Caco-2 (cell line): ENCODE measurements around the gene PLEKHS1. TPM values are rescaled to one million over a fixed set of nuclear protein-coding genes. Genes with fewer than 3 reads are reported as not detected.

Source experiments
- BruUV-seq: library from RNA; stranded (reverse); fragments of 400-500 nt; replicated peaks from 2 replicates; lab custom pipeline; 2021; lab: Mats Ljungman, UMichigan
- CTCF ChIA-PET: fragments of 300-600 bp; sonication (Branson Sonifier 250); formaldehyde crosslinking; loops from one replicate; lab custom pipeline; 2022; ENCODE audit warnings: antibody characterized with exemption; lab: Charles Lee
- POLR2A ChIA-PET: fragments of 300-600 bp; sonication (Branson Sonifier 250); formaldehyde crosslinking; loops from one replicate; lab custom pipeline; 2022; ENCODE audit warnings: antibody characterized with exemption; lab: Charles Lee
- DNase-seq, 2 experiments: peaks; one replicate each; pipeline versions ENCODE4 v3.0.0 to v3.0.0-alpha.2; 2020 to 2022
- H3K27me3 ChIP-seq: replicated peaks from 2 replicates; pipeline ENCODE4 v1.6.0; 2011; ENCODE audit warnings: low read length; ENCODE audit not compliant: control insufficient read depth, insufficient read depth
- H3K36me3 ChIP-seq: 2 replicates; pipeline ENCODE4 v1.5.1; 2011; ENCODE audit warnings: low read length; ENCODE audit not compliant: control insufficient read depth, insufficient read depth
- H3K4me1 ChIP-seq: fragments of 250-450 bp; sonication (Bioruptor Pico); 2 replicates; pipeline ENCODE4 v1.5.1; 2020; ENCODE audit warnings: mild to moderate bottlenecking
- H3K4me3 ChIP-seq: 2 replicates; pipeline ENCODE4 v1.5.1; 2011; ENCODE audit warnings: low read depth, mild to moderate bottlenecking, control low read depth, low read length
- H3K9me3 ChIP-seq: fragments of 250-450 bp; sonication (Bioruptor Pico); 2 replicates; pipeline ENCODE4 v1.5.1; 2020; ENCODE audit warnings: mild to moderate bottlenecking, moderate library complexity
- H3K27ac Mint-ChIP-seq: one replicate; pipeline ENCODE4 v1.8.0; 2022; ENCODE audit warnings: mixed read lengths; ENCODE audit not compliant: unreplicated experiment
- H3K27me3 Mint-ChIP-seq: one replicate; pipeline ENCODE4 v1.8.0; 2022; ENCODE audit warnings: mixed read lengths; ENCODE audit not compliant: insufficient read depth, unreplicated experiment
- H3K36me3 Mint-ChIP-seq: one replicate; pipeline ENCODE4 v1.8.0; 2022; ENCODE audit warnings: mild to moderate bottlenecking, mixed read lengths; ENCODE audit not compliant: insufficient read depth, unreplicated experiment
- H3K4me1 Mint-ChIP-seq: one replicate; pipeline ENCODE4 v1.8.0; 2022; ENCODE audit warnings: low read depth, mixed read lengths; ENCODE audit not compliant: unreplicated experiment
- H3K4me3 Mint-ChIP-seq: one replicate; pipeline ENCODE4 v1.8.0; 2022; ENCODE audit warnings: mild to moderate bottlenecking, moderate library complexity, mixed read lengths; ENCODE audit not compliant: unreplicated experiment
- H3K9me3 Mint-ChIP-seq: one replicate; pipeline ENCODE4 v1.8.0; 2022; ENCODE audit warnings: mixed read lengths; ENCODE audit not compliant: unreplicated experiment
- intact Hi-C: fragments of 100-400 bp; cut with micrococcal nuclease; formaldehyde crosslinking; loops from one replicate; pipeline ENCODE4 v1.10.0; 2022; ENCODE audit not compliant: unreplicated experiment
- total RNA-seq: library from RNA; stranded (reverse); gene quantifications from 2 replicates; pipeline ENCODE4 v1.2.3, GENCODE V29; 2022
- TF ChIP-seq, protein P1 (sequence below), 2 experiments: fragments of 200-600 bp in 1 of 2; IDR thresholded peaks; 1 replicate in 1 of 2; 2 replicates in 1 of 2; pipeline versions ENCODE4 v1.5.1 to v1.8.0; 2011 to 2022; ENCODE audit warnings: antibody characterized with exemption in 1 of 2, control low read depth in 1 of 2, inconsistent platforms in 1 of 2, low read depth in 1 of 2, low read length in 1 of 2, mild to moderate bottlenecking in 1 of 2, moderate library complexity in 1 of 2; ENCODE audit not compliant: insufficient read depth in 1 of 2, severe bottlenecking in 1 of 2, unreplicated experiment in 1 of 2

Gene PLEKHS1
- total RNA-seq, 1 experiment from 2014 or later: not detected

DNA sequence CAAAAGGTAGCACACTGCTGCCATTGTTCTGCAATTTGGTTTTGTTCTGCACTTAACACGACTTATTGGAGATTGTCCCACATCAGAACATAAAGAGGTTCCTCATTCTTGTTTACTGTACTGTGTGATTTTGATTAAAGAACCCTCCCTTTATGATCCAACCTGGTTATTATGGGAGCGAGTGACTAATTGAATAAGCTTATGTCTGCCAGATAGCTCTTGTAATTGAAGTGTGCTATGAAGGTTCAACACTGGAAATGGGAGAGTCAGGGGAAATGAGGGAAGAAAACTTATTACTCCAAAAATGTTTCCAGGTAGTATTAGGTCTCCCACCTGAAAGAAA is 37.9 kb upstream of the PLEKHS1 start:
- no TSS peak for BruUV-seq
- H3K27me3 ChIP-seq: no peaks in the 10 kb centered on the region
- H3K36me3 ChIP-seq: no peaks in the 10 kb centered on the region
- Mint-ChIP-seq H3K27me3 (no peaks in the 10 kb centered on the region), H3K9me3 (no peaks in the 10 kb centered on the region), H3K4me3 (no peak overlapping the region), H3K4me1 (no peaks in the 10 kb centered on the region), H3K27ac (no peak overlapping the region), H3K36me3 (peaks cover 6% of the 10 kb centered on the region)
- DNase-seq: no peak
- intact Hi-C loops: no loop called here
- TF ChIP-seq, protein P1, sequence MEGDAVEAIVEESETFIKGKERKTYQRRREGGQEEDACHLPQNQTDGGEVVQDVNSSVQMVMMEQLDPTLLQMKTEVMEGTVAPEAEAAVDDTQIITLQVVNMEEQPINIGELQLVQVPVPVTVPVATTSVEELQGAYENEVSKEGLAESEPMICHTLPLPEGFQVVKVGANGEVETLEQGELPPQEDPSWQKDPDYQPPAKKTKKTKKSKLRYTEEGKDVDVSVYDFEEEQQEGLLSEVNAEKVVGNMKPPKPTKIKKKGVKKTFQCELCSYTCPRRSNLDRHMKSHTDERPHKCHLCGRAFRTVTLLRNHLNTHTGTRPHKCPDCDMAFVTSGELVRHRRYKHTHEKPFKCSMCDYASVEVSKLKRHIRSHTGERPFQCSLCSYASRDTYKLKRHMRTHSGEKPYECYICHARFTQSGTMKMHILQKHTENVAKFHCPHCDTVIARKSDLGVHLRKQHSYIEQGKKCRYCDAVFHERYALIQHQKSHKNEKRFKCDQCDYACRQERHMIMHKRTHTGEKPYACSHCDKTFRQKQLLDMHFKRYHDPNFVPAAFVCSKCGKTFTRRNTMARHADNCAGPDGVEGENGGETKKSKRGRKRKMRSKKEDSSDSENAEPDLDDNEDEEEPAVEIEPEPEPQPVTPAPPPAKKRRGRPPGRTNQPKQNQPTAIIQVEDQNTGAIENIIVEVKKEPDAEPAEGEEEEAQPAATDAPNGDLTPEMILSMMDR (IDR thresholded peaks at IDR 0.05; ENCODE audit: insufficient read depth in 1 of 2, low read depth in 1 of 2, low read length in 1 of 2, severe bottlenecking in 1 of 2, unreplicated experiment in 1 of 2): no peak
- ChIA-PET POLR2A (no interaction called here), CTCF (no interaction called here)
- no peaks in the 10 kb centered on the region for H3K9me3 ChIP-seq
- no peak overlapping the region for H3K4me3 ChIP-seq
- no peaks in the 10 kb centered on the region for H3K4me1 ChIP-seq

DNA sequence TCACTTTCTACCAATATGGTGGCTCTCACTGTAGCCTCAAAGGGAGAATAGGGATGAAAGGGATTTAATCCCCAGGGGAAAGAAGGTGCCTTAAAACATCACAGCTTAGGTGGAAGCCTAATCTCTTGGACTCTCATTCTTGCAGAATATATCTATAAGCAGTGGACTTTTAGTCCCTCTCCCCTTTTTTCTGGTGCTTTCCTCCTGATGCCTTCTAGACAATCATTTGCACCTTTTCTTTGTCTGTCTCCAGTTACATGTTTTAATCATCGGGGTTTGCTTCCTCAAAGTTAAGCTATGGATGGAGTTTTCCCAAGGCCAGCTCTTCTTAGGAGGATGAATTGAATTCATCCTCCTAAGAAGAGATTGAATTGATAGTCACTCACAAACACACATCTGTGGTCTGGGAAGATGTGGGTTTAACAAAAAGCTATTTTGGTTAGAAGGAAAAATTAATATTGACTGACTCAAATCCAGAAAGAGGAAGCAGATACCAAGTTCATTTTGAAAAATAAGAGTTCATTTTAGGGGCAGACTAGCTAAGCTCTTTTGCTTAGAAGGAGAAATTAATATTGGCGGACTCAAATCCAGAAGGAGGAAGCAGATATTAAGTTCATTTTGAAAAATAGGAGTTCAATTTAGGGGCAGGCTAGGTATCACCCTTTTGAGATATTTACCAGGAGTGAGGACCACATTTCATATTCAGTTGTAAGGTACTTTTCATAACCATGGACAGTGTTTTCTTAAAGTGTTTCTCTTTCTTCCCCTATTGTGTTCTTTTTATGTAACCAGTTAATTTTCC is 35.2 kb upstream of the PLEKHS1 start:
- POLR2A ChIA-PET: no interaction called here
- intact Hi-C loops: no loop called here
- Mint-ChIP-seq H3K27ac (no peak overlapping the region), H3K4me1 (no peaks in the 10 kb centered on the region), H3K9me3 (no peaks in the 10 kb centered on the region), H3K27me3 (no peaks in the 10 kb centered on the region), H3K4me3 (no peak overlapping the region), H3K36me3 (peaks cover 12% of the 10 kb centered on the region)
- DNase-seq: no peak
- Histone ChIP-seq H3K4me3 (no peak overlapping the region), H3K9me3 (no peaks in the 10 kb centered on the region), H3K4me1 (no peaks in the 10 kb centered on the region), H3K27me3 (no peaks in the 10 kb centered on the region), H3K36me3 (no peaks in the 10 kb centered on the region)
- no TSS peak for BruUV-seq
- CTCF ChIA-PET: no interaction called here
- TF ChIP-seq, protein P1 (IDR thresholded peaks at IDR 0.05; ENCODE audit: insufficient read depth in 1 of 2, low read depth in 1 of 2, low read length in 1 of 2, severe bottlenecking in 1 of 2, unreplicated experiment in 1 of 2): no peak

DNA sequence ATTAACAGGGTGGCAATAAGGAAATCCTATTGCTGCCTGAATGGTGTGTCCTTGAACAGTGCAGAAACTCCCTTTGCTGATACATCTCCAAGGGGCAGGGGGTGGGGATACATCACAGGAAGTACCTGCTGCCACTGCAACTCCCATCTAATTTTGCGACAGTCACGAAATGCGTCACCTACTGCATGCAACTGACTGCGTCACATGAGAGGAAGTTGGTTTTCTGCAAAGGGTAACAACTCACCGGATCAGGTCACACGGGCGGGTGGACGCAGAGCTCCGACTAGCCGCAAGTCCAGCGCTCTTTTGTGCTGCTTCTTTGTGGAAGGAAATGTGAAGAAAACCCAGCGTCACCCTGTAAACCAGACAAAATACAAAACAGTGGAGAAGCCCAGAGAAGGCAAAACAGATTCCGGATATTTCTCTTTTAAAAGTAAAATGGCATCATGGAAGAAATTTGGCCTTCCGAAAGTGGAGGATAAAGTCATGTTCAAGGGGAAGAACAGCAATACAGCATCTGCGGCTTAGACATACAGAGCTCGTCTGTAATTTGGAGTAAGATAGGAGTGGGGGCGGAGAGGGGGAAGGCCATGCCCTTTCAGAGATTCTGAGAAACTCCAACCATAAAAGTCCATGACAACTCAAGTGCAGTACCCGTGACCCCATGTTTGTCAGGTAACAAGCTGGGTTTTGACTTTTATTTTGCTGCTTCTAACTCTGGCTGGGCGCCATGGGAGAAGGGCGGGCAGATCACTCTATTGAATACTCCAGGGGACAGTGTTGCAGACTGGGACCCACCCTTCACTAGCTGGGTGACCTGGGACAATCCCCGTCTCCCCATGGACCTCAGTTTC is 32.3 kb upstream of the PLEKHS1 start:
- TF ChIP-seq, protein P1 (IDR thresholded peaks at IDR 0.05; ENCODE audit: insufficient read depth in 1 of 2, low read depth in 1 of 2, low read length in 1 of 2, severe bottlenecking in 1 of 2, unreplicated experiment in 1 of 2): no peak
- Mint-ChIP-seq H3K9me3 (no peaks in the 10 kb centered on the region), H3K27me3 (no peaks in the 10 kb centered on the region), H3K36me3 (peaks cover 12% of the 10 kb centered on the region), H3K27ac (no peak overlapping the region), H3K4me3 (no peak overlapping the region), H3K4me1 (no peaks in the 10 kb centered on the region)
- H3K4me1 ChIP-seq: no peaks in the 10 kb centered on the region
- H3K9me3 ChIP-seq: no peaks in the 10 kb centered on the region
- intact Hi-C loops: no loop called here
- no peaks in the 10 kb centered on the region for H3K27me3 ChIP-seq
- CTCF ChIA-PET: no interaction called here
- DNase-seq: no peak
- POLR2A ChIA-PET: no interaction called here
- H3K36me3 ChIP-seq: no peaks in the 10 kb centered on the region
- no peak overlapping the region for H3K4me3 ChIP-seq
- no TSS peak for BruUV-seq
